Stimulated activated CD8-positive, alpha-beta memory T cell treated with anti-CD3 and anti-CD28 coated beads, Interleukin-7, amount 100 ng/mL, for 48 hours (primary cell): ENCODE data around the gene TUBGCP3.
A peak's percentile ranks its signal among the peaks of the same experiment; 100 is the strongest.

Experiments used
- DNase-seq, 2 donors: peaks; one replicate each; pipeline ENCODE4 v3.0.0-alpha.2; 2020; ENCODE audit warnings: low read depth in 1 of 2; ENCODE audit errors: extremely low read depth in 1 of 2

Gene TUBGCP3

DNA sequence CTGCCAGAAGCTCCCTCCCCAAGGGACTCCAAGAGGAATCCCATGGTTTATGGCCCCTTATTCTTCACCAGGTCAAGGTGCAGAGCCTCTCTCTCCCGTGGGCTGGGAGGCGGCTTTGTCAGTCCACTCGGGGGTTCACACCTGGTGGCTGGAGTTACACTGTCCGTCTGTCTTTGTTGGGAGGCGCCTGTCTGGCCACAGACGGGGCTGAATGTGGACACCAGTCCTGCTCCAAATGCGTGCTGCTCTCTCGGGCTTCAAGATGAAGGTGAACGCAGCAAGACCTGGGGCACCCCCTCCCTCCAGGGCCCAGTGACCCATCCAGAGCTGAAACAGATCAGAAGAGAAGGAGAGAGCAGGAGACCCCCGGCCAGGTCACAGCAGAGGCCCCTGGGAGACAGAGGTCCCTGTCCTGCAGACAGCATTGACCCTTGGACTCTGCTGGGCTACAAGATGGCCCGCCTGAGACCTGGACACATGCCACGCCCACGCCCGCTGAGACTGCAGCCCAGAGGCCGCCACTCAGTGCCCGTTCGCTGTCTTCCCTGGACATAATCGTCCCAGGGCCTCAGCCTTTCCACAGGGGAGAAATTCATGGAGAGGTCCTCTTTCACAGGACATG is 29.9 kb upstream of the TUBGCP3 start:
- no peak for DNase-seq

DNA sequence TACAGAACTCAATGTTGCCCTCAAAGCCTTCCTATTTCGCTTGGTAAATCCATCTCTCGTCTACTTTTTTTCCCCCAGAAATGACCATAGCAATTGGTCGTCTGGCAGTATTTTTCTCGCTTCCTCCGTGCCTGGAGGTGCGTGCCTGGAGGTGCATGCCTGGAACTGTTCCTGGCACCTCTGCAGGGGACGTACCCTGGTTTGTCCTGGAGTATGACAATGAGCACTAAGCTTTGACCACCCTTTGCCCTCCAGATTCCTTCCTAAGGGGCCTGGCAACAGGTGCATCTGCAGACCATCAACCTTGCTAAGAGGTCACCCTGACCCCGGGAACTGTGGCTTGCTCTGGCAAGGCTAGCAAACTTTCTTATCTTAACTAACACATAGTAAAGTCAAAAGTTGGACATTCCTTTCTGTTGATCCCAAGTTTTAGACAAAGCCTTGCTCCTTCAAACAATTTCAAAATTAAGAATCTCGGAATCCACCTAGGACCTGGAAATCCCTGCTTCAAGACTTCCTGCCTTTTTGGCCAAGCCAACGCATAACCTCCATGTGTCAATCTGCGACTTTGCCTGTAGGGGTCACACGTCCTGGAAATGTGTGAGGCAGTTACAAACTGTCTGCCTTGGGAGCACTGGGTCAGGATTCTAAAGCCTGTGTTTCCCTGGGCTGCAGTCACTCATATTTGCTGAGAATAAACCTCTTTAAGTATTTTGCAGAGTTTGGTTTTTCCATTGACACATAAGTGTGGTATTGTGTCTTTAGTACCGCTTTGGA is 28.8 kb upstream of the TUBGCP3 start:
- no peak for DNase-seq

DNA sequence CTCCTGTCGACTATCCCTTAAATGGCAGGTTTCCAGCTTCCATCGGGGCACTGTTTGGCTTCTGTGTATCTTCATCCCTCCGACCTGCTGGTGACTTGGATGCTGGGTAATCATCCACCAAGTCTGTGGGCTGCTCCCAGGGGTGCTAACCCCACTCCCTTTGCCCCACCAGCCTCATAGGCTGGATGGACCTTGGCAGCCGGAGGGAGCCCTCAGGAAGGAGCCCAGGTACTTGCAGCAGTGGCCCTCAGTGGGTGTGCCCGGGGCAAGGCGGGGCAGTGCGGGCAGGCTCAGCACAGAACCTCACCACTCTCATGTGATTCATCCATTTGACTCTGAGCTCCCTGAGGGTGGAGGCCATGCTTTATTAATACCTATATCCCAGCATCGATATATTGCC is 27.4 kb upstream of the TUBGCP3 start:
- DNase-seq = no peak

DNA sequence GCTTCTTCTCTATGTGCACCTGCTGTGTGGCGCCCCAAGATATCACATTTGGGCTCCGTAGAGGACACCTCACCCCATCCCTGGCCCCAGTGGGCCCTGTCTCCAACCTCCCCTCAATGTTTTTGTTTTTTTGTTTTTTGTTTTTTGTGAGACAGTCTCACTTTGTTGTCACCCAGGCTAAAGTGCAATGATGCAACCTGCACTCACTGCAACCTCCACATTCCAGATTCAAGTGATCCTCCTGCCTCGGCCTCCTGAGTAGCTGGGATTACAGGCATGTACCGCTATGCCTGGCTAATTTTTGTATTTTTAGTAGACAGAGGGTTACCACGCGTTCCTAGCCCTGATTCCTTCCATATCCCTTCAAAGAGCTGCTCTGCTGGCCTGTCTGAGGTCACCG is 26.9 kb upstream of the TUBGCP3 start:
- no peak for DNase-seq

DNA sequence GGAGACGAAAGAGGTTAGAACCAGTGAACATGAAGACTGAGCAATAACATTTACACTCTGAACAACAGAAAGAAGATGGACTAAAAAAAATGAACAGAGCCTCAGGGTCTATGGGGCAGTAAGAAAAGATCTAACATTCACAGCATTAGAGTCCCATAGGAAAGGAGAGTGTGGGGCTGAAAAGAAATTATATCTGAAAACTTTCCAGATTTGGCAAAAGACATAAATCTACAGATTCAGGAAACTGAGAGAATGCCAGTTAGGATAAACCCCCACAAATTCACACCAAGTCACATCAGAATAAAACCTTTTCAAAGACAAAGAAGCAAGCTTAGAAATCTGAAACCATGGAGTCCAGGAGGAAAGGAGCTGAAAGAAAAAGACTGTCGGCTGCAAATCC is 20.3 kb upstream of the TUBGCP3 start:
- DNase-seq = no peak

DNA sequence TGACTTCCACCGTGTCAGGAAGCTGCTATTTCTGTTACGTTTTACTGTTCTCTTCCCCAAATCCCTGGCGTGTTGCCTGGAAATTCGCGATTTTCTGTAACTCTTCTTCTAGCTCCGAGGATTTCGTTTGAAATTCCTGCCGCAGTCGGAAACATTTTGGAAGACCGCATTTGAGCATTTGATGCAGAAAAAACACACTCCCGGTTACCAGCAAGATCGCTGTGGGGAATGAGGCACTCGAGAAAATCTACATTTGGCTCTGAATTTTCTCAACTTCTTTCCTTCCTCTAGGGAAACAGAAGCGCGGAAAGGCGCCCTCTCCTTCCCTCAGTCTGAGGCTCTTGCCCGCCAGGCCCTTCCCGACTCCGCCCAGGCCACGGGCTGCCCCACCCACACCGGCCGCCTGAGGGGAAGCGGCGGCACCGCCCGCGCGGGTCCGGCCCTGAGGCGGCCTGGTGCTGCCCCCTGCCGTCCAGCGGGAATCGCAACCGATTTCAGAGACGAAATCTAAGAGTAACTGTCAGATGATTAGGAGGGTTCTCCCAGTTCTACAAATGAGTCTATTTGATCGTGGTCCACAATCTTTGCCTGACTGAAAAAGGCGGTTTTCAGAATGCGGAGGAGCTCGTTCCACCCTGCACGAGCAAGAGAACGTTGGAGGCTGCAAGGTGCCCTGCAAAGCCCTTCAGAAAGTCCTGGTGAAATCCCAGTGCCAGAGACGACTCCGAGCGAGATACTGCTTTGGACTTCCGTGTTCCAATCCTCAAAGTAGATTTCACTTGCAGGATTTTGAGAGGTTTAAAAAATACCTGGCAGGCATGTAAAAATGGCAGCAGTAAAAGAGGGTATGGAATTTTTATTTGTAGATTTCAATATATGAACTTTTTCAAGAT is 18.4 kb upstream of the TUBGCP3 start:
- DNase-seq = peak; percentile 82 to 88

DNA sequence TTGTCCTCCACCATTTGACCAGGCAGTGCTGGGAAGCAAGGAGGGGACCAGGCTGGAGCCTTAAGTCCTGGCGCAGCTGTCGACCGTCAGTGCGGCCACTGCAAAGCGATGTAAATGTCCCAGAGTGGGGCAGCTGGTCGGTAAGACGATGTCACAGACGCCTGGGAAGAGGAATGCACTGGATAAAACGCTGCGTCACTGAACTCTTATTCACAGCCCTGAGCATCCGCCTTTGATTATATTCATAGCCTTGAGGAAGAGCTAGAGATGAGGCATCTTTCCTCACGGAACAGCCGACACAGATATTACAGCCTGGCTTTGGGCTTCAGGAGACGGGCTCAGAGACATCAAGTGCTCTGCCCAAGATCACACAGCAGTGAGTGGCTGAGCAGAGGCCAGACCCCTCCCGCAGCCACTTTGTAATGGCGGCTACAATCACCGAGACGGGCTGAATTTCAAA is 17.6 kb upstream of the TUBGCP3 start:
- DNase-seq = no peak

DNA sequence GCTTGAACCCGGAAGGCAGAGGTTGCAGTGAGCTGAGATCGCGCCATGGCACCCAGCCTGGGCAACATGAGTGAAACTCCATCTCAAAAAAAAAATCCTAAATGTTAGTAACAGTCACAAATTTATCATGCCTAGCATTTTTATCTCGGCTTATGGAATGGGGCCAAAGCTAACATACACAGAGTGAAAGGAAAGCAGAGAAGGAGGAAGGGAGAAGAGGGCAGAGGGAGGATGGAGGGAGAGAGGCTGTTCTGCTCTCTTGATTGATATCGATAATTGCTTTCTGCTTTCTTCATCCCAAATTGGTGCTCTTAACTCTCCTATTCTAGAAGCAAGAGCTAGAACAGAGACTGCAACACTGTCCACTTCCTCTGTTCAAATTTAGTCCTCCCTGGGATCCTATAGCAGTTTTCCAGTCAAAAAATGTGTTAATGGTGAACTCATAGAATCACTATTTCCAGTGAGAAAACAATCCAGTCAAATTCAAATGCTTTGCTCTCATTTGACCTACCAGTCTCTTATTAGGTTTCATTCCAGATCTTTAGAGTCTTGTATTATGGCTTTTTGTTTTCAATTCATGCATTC is 15.8 kb upstream of the TUBGCP3 start:
- no peak for DNase-seq

DNA sequence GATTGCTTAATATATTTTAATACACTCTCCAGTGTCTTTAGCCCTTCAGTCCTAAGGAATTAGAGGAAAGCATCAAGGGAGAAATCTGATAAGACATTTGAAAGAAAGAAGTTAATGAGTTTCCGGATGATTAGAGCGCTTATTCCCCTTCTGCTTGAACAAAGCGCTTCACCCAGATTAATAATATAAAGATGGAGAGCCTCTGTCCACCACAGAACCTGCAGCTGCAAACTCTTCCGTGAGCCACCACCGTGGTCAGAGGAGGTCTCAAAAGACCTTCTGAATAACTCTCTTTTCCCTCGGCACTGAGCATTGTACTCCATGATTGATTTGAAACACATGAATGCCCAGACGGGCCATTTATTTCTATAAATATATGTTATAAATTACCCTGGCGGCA is 14.2 kb upstream of the TUBGCP3 start:
- DNase-seq = no peak

DNA sequence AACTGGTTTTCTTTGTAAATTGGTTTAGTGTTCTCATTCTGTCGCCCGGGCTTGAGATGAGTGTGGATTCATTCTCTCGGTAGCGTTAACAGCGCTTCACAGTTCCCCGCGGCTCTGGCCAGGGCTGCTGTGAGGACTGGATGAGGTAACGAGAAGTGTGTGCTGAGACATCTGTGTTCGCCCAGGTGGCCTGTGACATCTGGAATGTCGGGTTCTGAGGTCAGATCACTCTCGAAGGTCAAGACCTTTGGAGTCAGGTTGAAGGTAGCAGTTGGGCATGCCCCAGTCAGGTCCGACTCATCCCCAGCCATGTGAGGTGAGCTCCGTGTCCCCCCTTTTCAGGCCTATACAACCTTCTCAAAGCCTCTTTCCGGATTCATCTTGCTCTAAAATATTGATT is 13.4 kb upstream of the TUBGCP3 start:
- no peak for DNase-seq

DNA sequence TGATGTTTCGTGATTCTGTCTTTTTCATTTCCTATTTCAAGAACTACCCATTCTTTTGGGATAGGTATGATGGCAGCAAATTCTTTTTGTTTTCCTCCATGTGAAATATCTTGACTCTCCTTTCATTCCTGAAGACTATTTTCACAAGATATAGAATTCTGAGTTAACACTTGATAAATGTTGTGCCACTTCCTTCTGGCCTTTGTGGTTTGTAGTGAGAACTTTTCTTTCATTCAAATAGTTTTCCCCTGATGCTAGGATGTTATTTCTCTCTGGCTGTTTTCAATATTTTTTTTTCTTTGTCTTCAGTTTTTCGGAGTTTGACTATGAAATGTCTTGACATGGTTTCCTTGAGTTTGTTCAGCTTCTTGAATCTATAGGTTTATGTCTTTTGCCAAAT is 8.3 kb upstream of the TUBGCP3 start:
- DNase-seq = no peak

DNA sequence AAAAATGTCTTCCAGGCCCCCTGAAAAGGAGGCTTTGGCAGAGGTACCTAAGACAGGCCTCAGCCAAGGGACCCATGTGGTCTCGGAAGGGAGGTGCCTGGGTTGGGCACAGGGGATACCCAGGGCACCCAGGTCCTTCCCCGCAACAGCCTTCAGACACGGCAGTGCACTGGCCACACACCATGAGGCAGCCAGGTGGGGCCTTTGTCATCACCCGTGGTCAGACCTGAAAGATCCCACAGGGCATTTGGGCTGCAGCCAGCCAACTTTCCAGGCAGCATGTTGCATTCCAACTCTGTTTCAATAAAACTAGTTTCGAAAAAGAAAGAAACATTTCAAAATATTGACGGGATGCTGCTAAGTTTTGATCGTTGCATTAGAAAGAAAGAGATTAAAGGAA is 4.7 kb upstream of the TUBGCP3 start:
- no peak for DNase-seq

DNA sequence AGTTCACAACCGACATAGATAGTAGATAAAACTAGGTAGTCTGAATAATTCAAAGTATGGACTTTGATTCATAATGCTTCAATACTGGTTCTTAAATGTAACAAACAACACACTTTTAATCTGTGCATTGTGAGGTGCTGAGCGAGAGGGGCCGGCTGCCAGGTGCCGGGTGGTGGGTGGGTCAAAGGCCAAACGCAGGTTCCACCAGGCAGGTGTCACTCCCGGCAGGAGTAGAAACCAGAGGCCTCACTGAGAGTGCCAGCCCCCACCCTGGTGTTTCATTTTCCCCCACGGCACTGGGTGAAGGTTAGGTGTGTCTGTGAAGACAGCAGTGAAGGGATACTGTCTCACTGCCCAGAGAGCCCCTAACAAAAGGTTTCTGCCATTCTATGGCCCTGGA is 4.2 kb upstream of the TUBGCP3 start:
- no peak for DNase-seq

DNA sequence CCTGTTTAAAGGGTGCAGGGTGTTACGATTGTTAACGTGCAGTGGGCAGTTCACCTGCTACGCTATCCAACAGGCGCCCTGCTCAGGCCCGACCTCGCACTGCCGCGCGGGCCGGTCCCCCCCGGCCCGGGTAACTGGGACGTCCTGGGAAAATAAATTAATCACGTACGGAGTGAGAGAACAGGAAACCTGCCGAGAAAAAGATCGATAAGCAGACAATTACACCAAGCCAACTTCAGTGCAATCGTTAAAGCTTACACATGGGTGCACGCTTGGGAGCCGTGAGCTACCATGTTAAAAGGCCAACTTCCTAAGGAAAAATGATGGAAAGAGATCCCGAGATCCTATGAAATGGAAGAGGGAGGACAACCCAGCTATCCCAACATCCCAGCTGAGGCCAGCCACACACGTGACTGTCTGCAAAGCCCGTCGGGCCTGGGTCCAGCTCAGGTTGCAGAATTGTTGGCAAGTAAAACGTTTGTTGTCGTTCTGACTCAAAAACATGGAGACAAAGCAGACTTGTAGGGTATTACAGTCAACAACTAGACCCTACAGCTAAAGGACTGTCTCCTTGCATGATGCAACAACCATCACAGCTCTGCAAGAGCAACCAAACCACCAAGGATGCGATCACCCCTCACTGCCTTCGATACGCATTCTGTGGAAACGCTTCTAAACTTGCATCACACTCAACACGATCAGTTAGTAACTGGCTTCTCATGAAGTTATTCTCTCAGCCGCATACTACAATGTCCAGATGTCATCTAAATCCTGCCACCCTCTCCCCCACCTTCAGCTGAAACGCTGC is 741 bp upstream of the TUBGCP3 start:
- no peak for DNase-seq

DNA sequence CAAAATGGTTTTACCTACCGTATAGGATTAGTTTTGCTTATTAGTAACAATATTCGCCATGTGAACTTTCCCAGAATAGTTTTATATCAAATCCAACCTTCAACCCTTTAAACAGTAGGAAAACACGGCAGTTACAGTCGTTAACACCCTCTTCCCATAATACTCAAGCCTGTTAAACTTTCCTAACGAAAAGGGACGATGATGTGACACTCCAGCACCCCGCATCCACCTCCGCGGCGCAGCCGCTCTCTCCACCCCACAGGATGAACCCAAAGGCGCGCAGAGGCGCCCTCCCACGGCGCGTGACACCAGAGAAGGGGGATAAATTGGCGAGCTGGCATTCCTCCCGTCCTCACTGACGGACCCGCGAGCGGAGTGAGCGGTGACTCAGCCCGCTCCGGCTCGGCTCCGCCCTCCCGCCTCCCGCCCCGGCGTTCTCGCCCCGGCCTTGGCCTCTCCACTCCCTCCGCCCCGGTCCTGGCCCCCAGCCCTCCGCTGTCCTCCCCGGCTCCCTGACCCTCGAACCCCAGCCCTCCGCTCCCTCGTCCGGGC is 665 bp downstream of the TUBGCP3 start:
- peak; percentile 54 to 66 for DNase-seq

DNA sequence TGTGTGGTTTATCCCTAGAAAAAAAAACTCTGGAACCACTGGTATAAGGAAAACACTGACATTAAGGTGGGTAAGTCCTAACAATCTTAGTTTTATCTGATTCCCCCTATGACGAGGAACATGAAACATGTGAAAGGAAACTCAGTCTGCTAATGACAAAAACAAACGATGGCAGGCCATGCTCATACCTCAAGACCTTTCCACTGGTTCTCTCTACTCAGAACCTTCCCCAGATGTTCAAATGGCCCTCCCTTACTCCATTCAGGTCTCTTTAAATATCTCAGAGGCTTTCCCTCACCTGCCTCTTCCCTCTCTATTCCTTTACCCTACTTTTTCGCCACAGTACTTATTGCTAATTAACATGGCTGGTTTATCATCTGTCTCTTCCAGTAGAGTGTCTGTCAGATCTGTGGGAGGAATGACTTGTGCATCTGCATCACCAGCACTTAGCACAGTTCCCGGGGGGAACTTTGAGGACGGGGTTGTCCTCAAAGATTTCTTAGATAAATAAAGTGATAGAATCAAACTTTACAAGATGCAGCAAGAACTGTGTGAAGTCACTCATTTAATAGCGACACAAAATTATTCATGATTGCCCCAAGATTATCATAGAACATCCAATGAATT is 1.5 kb downstream of the TUBGCP3 start:
- no peak for DNase-seq

DNA sequence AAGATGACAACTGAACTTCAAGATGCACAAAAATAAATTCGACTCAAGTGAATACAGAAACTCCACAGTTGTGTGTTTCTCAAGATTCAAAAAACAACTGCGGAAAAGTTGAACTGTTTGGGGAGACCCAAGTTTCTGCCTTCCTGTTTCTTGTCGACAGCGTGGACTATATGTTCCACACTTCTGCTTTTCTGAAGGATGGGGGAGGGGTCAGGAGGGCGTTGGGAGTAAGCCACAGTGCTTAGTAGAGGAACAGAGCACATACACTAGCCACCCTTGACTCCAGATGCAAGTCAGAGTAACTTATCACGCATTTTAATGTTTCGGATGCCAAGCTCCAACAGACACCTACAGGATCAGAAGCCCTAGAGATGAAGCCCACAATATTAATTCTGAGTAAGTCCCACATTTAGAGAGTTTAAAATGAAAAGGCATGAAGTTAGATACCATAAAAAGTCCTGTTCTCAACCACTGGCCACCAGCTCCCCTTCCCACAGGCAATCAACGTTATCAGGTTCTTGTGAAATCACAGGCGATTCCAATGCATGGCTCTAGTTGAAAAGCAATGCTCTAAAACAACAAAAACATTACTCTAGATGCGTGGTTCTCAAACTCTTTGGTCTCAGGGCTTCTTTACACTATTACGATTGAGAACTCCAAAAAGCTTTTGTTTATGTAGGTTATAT is 4.2 kb downstream of the TUBGCP3 start:
- DNase-seq = no peak

DNA sequence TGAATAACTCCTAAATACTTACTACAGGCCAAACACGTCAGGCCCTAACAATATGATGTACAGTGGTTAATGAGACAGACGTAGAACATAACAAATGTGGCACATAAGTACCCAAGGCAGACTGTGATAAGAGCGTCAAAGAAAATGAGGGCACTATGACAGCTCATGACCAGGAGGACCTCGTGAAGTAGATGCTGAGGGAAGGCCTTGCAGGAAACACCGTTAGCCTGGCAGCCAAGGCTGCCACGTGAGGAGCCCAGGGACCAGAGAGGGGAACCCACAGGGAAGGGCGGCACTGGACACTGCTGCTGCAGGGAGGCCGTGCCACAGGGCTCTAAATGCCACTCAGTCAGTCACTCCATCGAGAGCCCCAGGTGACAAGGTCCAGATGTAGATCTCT is 5.7 kb downstream of the TUBGCP3 start:
- DNase-seq = no peak

DNA sequence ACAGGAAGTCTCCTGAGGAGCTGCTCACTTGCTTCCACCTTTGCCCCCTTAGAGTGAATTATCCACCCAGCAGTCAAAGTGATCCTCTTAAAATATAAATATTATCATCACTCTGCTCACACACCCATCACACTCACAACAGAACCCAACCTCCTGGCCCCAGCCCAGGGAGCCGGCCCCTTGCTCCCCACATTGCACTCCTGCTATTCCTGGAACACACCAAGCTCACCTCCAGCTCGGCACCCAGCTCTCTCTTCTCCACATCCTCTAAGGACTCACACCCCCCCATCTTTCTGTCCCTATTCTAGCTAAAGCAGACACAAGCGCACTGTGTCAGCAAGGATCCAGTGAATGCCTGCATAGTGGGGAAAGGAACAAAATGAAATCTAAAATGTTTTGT is 7.0 kb downstream of the TUBGCP3 start:
- DNase-seq = no peak
